HS-5 (cell line): Measurements from ENCODE around the gene NDUFA7.
"Not testable (repeated sequence)": the region's sequence is repeated elsewhere in the genome, so short reads cannot be mapped to it uniquely, and the experiment has no call there.

Source experiments
- DNase-seq: peaks from one replicate; pipeline ENCODE4 v3.0.0-alpha.2; 2012; ENCODE audit warnings: low read depth

The NDUFA7 gene

GRCh38 chr19:8319807-8320520, 1.2 kb downstream of the NDUFA7 start:
- DNase-seq = no peak

- DNase-seq = not testable (repeated sequence)
These were observed 2.3 kb downstream of the NDUFA7 start for GRCh38 chr19:8318835-8319234.

DNA sequence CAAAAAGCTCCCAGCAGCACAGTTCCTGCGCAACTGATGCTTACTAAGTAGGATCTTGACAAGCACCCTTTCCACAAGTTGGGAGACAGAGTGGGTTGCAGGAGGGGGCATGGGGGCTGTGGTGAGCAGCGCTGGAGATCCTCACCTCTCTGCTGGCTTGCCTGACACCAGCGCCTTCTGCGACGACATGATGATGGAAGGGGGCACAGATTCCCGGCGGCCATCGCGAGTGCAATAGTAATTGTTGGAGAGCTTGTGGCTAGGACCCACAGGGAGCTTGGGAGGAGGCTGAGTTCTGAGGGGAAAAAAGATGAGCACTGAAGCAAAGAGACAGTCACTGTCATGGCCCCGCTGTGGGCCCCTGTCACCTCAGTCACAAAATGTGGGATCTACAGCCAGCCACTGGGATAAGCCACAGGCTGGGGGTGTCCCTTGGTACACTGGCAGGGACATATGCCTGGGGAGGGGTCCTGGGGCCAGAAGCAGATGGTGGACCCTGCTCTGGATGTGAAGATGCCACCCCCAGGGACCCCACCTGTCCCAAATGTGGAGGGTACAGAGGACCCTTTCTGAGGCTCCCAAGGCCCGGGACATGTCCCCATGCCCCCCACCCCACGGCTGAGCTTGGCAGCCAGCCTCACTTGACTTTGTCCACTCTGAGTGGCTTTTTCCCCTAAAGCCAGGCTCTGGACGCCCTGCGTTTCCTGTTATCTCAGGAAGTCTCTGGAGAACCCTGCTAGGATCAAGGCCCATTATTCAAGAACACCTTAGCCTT, 4.6 kb downstream of the NDUFA7 start:
- DNase-seq = no peak

DNA sequence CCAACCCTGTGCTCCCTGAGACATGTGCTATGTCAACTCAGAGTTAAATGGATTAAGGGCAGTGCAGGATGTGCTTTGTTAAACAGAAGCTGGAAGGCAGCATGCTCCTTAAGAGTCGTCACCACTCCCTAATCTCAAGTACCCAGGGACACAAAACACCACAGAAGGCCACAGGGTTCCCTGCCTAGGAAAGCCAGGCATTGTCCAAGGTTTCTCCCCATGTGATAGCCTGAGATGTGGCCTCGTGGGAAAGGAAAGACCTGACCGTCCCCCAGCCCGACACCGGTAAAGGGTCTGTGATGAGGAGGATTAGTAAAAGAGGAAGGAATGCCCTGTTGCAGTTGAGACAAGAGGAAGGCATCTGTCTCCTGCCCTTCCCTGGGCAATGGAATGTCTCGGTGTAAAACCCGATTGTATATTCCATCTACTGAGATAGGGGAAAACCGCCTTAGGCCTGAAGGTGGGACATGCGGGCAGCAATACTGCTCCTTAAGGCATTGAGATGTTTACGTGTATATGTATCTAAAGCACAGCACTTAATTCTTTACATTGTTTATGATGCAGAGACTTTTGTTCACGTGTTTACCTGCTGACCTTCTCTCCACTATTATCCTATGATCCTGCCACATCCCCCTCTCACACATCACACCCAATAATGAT, 6.1 kb downstream of the NDUFA7 start:
- not testable (repeated sequence) for DNase-seq

DNA sequence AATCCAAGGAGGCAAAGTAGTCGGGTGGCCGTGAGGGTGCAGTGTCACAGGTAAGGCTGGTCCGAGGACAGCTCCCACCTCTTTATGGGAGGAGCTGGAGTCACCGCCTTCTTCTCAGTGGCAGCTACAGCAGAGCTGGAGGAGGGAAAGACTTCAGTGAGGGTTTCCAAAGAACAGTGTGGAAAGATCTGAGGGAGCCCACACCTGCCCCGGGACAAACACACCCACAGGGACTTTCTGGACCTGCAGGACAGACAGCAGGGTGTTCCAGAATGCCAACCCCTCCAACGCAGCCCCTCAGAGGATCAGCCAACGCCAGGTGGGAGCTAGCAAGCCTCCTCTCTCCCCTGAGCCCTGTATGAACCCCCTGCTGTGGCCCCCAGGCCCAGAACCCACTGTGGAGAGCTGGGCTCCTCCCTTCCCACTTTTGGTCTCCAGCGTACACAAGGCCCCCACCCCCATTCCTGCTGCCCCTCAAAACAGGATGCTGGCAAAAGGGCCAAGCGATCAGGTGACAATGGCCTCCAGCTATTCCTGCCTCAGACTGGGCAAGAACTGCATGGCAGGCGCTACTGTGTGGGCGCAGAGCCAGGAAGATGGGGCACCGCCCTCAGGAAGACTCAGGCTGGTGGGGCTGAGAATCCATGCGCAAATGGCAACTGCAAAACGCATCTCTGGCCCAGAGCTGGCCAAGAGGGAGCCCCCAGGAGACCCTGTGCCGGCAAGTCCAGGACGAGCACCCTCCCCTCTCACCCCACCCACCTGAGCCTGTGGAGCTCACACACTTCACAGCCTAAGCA, 9.5 kb downstream of the NDUFA7 start:
- DNase-seq = no peak

DNA sequence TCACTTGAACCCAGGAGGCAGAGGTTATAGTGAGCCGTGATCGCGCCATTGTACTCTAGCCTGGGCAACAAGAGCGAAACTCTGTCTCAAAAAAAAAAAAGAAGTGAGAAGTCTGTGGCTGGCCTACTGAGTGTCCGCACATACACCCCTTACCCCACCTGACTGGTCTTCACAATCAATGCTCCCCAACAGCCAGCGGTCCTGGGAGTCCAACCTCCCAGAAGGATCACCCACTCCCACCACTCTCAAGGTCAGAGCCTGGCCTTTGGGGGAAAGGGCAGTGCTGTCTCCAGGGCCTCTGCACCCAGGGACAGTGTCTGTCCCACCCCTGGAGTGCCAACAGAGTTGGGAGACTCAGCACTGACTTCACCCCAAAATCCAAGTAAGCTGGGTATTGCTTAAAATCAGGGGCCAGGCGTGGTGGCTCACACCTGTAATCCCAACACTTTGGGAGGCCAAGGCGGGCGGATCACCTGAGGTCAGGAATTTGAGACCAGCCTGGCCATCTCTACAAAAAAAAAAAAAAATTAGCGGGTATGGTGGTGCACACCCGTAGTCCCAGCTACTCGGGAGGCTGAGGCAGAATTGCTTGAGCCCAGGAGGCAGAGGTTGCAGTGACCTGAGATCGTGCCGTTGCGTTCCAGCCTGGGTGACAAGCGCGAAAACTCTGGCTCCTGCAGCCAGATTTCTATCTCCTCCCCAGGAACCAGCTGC, 10.7 kb downstream of the NDUFA7 start:
- no peak for DNase-seq

DNA sequence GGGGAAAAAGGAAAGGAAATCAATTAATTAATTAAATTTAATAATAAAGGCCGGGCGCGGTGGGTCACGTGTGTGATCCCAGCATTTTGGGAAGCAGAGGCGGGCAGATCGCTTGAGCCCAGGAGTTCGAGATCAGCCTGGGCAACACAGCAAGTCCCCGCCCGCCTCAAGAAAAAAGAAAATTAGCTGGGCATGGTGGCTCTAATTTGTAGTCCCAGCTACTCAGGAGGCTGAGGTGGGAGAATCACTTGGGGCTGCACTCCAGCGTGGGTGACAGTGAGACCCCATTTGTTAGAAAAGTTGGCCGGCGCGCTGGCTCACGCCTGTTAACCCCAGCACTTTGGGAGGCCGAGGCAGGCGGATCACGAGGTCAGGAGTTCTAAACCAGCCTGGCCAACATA, 12.3 kb downstream of the NDUFA7 start:
- no peak for DNase-seq

DNA sequence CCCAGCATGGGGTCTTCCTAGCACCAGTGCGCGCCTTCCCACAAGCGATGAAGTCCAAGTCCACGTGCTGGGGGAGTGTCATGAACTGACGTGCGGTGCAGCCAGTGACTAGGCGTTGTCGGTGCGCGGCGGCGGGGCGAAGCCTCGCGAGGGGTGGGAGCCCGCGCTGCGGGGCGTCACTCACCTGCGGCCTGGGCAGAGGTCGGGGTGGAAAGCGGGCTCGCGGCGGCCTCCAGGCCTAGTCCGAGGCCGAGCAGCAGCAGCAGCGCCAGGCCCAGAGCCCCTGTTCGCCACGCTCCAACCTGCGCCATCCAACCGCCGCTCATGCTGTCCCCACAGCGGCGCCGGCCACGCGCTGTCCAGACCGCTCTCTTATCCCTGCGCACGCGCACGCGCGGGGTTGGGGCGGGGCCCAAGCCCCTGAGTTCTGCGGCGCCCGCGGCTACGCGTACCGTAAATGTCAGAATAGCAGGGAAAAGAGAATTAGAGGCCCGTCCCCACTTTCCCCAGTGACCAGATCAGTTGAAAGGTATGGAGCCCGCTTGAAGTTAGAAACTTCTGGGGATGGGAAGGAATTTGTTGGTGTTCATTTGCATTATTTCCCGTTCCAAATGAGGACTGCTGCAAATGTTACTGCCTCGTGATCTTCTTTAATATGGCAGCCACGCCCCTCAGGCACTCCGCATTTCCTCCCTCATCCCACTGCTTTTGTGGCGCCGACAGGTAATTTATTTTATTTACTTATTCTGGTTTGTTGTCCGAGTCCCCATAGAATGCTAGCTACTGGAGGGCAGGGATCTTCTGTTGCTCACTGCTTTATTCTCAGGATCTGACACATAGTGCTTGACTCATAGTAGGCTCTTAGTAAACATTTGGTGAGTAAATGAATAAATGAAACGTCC, 13.0 kb downstream of the NDUFA7 start, which contains the start of gene CD320:
TSS of gene CD320 (minus strand) at position 394 of the 902 bp plus-strand sequence. CDS start at position 326, 68 bp downstream.
- DNase-seq = peak; percentile 78

- DNase-seq = no peak
These were observed 13.7 kb downstream of the NDUFA7 start for GRCh38 chr19:8307400-8307964.

- no peak for DNase-seq
These were observed 14.7 kb downstream of the NDUFA7 start for GRCh38 chr19:8306235-8307054.

- DNase-seq = no peak
These were observed 15.4 kb downstream of the NDUFA7 start for GRCh38 chr19:8305798-8306197.

GRCh38 chr19:8304841-8305621, 16.1 kb downstream of the NDUFA7 start:
- no peak for DNase-seq

- DNase-seq = no peak
These were observed 18.4 kb downstream of the NDUFA7 start for GRCh38 chr19:8302734-8303133.

- no peak for DNase-seq
These were observed 18.9 kb downstream of the NDUFA7 start for GRCh38 chr19:8302357-8302691.

DNA sequence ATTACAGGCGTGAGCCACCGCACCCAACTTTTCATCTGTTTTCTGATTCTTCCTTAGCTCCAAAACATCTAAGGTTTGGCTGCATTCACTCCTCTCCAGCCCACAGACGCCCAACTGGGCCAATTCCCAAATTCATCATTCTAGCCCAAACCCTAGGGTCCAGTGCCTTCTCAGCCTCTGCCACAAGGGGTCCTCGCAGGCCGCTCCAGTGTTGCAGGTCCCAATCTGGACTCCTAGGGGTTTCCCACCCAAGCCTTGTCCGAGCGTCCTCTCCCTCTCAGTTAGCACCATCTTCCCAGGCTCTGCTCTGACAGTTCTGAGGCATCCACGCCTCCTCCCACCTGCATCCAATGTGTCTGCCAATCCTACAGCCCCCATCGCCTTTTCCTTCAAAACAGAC, 29.8 kb downstream of the NDUFA7 start:
- not testable (repeated sequence) for DNase-seq

GRCh38 chr19:8276508-8276907, 44.7 kb downstream of the NDUFA7 start:
- not testable (repeated sequence) for DNase-seq

DNA sequence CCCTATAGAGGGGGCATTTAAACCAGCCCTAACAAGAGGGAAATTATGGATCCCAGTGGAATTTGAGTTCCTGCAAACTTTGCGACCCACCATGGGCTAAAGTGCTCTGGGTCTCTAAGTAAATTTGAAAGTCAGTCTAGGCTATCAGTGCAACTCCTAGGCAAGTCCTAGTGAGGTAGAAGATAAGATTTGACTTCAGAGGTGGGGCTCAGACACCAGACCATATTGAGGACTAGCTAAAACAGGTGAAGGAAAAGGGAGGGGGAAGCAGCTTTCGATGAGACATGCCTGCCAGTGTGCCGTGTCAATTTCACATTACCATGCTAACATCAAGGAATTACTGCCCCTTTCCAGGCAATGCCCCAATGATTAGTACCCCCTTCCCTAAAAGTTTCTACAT, 51.5 kb downstream of the NDUFA7 start:
- DNase-seq = no peak

DNA sequence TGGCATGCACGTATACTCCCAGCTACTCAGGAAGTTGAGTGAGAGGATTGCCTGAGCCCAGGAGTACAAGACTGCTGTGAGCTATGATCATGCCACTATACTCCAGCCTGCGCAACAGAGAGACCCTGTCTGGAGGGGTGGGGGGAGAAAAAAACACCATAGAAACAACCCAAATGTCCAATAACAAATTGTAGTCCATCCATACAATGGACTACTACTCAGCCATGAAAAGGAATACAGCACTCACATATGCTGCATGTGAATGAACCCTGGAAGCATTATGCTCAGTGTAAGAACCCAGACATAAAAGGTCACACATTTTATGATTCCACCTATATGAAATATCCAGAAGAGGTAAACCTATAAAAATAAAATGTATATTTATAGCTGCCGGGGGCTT, 55.3 kb downstream of the NDUFA7 start:
- no peak for DNase-seq
